SK-N-SH (cell line): Measurements from ENCODE around the gene IRAG1. TPM values are rescaled to one million over a fixed set of nuclear protein-coding genes. Genes with fewer than 3 reads are reported as not detected.

Experiments
- CTCF ChIA-PET: fragments of 300-600, 350-600 bp; formaldehyde crosslinking; extraction: SDS; loops from one replicate; lab custom pipeline; 2021; lab: Yijun Ruan, JAX
- POLR2A ChIA-PET: fragments of 350-600 bp; sonication (Branson Sonifier 250); formaldehyde crosslinking; extraction: SDS; loops from one replicate; lab custom pipeline; 2020; ENCODE audit warnings: antibody characterized with exemption, inconsistent platforms; lab: Yijun Ruan, JAX
- DNase-seq: peaks from one replicate; pipeline ENCODE4 v3.0.0; 2012
- H2AFZ ChIP-seq: fragments of 200-600 bp; sonication (generic); 2 replicates; pipeline ENCODE4 v1.8.1; 2016; ENCODE audit warnings: antibody characterized with exemption, mild to moderate bottlenecking, low read depth
- H3F3A ChIP-seq: fragments of 200-600 bp; sonication (generic); replicated peaks from 2 replicates; pipeline ENCODE3; 2016; ENCODE audit warnings: antibody characterized with exemption, mild to moderate bottlenecking; ENCODE audit not compliant: insufficient read depth
- H3K27ac ChIP-seq, 2 experiments: fragments of 200-500 bp in 1 of 2; fragments of 200-600 bp in 1 of 2; sonication (Bioruptor generic) in 1 of 2; sonication (generic), shearing (Covaris generic) in 1 of 2; 2 replicates each; pipeline versions ENCODE4 v1.5.1 to v1.6.1; 2014 to 2016; ENCODE audit warnings: low read depth in 2 of 2, inconsistent platforms in 1 of 2, low read length in 1 of 2, mild to moderate bottlenecking in 1 of 2, mixed read lengths in 1 of 2
- H3K27me3 ChIP-seq: fragments of 200-600 bp; sonication (generic), shearing (Covaris generic); 2 replicates; pipeline ENCODE4 v1.6.1; 2016; ENCODE audit warnings: mixed run types; ENCODE audit not compliant: insufficient read depth
- H3K36me3 ChIP-seq, 2 experiments: fragments of 200-500 bp in 1 of 2; fragments of 200-600 bp in 1 of 2; sonication (Bioruptor generic) in 1 of 2; sonication (generic) in 1 of 2; replicated peaks in 1 of 2; 2 replicates each; pipeline versions ENCODE3 to v1.5.1; 2014 to 2016; ENCODE audit warnings: low read length in 1 of 2, mild to moderate bottlenecking in 1 of 2; ENCODE audit not compliant: insufficient read depth in 2 of 2, control insufficient read depth in 1 of 2
- H3K4me1 ChIP-seq, 2 experiments: fragments of 200-500 bp in 1 of 2; fragments of 200-600 bp in 1 of 2; sonication (Bioruptor generic) in 1 of 2; sonication (generic), shearing (Covaris generic) in 1 of 2; 2 replicates each; pipeline versions ENCODE4 v1.5.1 to v1.6.1; 2014 to 2016; ENCODE audit warnings: low read depth in 1 of 2, low read length in 1 of 2, mixed run types in 1 of 2; ENCODE audit not compliant: insufficient read depth in 2 of 2, control insufficient read depth in 1 of 2
- H3K4me2 ChIP-seq: fragments of 200-600 bp; sonication (generic), shearing (Covaris generic); 2 replicates; pipeline ENCODE4 v1.6.1; 2017; ENCODE audit warnings: mixed run types
- H3K4me3 ChIP-seq, 2 experiments: fragments of 200-500 bp in 1 of 2; fragments of 200-600 bp in 1 of 2; sonication (Bioruptor generic) in 1 of 2; sonication (generic), shearing (Covaris generic) in 1 of 2; 2 replicates each; pipeline versions ENCODE4 v1.5.1 to v1.8.1; 2014 to 2016; ENCODE audit warnings: low read depth in 2 of 2, inconsistent platforms in 1 of 2, low read length in 1 of 2, mild to moderate bottlenecking in 1 of 2, mixed read lengths in 1 of 2, moderate library complexity in 1 of 2
- H3K79me2 ChIP-seq: fragments of 200-600 bp; sonication (generic); 2 replicates; pipeline ENCODE4 v1.8.1; 2017; ENCODE audit warnings: mild to moderate bottlenecking; ENCODE audit not compliant: insufficient read depth
- H3K9ac ChIP-seq: fragments of 200-600 bp; sonication (generic); 2 replicates; pipeline ENCODE4 v1.6.1; 2017; ENCODE audit warnings: mixed run types
- H3K9me2 ChIP-seq: fragments of 200-600 bp; sonication (generic); 2 replicates; pipeline ENCODE4 v1.6.1; 2017; ENCODE audit warnings: mixed run types
- H3K9me3 ChIP-seq: fragments of 200-600 bp; sonication (generic); 2 replicates; pipeline ENCODE4 v1.6.1; 2017; ENCODE audit warnings: mixed run types, mild to moderate bottlenecking, moderate library complexity
- H4K20me1 ChIP-seq: fragments of 200-600 bp; sonication (generic); 2 replicates; pipeline ENCODE4 v1.6.1; 2017; ENCODE audit warnings: mild to moderate bottlenecking, mixed run types; ENCODE audit not compliant: insufficient read depth
- GATA2 ChIP-seq: sonication (generic); formaldehyde crosslinking; IDR thresholded peaks from 2 replicates; pipeline ENCODE4 v1.5.0; 2020; ENCODE audit warnings: mild to moderate bottlenecking, missing genetic modification reagents
- JUND ChIP-seq: IDR thresholded peaks from 2 replicates; pipeline ENCODE4 v1.4.0; 2012
- MEF2A ChIP-seq: IDR thresholded peaks from 2 replicates; pipeline ENCODE4 v1.4.0; 2012; ENCODE audit warnings: low read depth, borderline replicate concordance
- MXI1 ChIP-seq: IDR thresholded peaks from 2 replicates; pipeline ENCODE4 v1.6.1; 2012; ENCODE audit warnings: mild to moderate bottlenecking, low read depth, low read length, improper control_type of control experiment
- NRF1 ChIP-seq: IDR thresholded peaks from 2 replicates; pipeline ENCODE4 v1.6.1; 2012; ENCODE audit warnings: low read depth, mild to moderate bottlenecking, low read length
- POLR2AphosphoS5 ChIP-seq: IDR thresholded peaks from 2 replicates; pipeline ENCODE4 v1.6.1; 2012; ENCODE audit warnings: low read depth, low read length
- RFX5 ChIP-seq: IDR thresholded peaks from 2 replicates; pipeline ENCODE4 v1.6.1; 2012; ENCODE audit warnings: mild to moderate bottlenecking, improper control_type of control experiment, low read length
- YY1 ChIP-seq: IDR thresholded peaks from 2 replicates; pipeline ENCODE4 v1.4.0; 2012; ENCODE audit warnings: low read depth, mild to moderate bottlenecking
- WGBS: methylation state at CpG from one replicate; pipeline ENCODE4 v1.1.6; 2017; ENCODE audit warnings: low lambda C conversion rate; 5-methylcytosine and 5-hydroxymethylcytosine counted together
- polyA plus RNA-seq, 3 experiments: library from polyadenylated mRNA; depleted of rRNA; stranded (reverse); fragments of >200 nt; gene quantifications; 2 replicates each; pipeline ENCODE4 v1.2.3, GENCODE V29; 2012
- TF ChIP-seq, protein P1 (sequence below): IDR thresholded peaks from 2 replicates; pipeline ENCODE4 v1.6.1; 2012; ENCODE audit warnings: mild to moderate bottlenecking, low read depth, low read length, moderate library complexity
- TF ChIP-seq, protein P2 (sequence below): fragments of 150-350 bp; IDR thresholded peaks from 2 replicates; pipeline ENCODE4 v1.6.1; 2017; ENCODE audit warnings: antibody characterized with exemption, low read length, low read depth, borderline replicate concordance
- TF ChIP-seq, protein P3 (sequence below): IDR thresholded peaks from 2 replicates; pipeline ENCODE4 v1.4.0; 2012; ENCODE audit warnings: low read depth, borderline replicate concordance

Gene IRAG1
- polyA plus RNA-seq, 1 of the 3 experiments (the other 2 are of a cell fraction) = 0.05 TPM

DNA sequence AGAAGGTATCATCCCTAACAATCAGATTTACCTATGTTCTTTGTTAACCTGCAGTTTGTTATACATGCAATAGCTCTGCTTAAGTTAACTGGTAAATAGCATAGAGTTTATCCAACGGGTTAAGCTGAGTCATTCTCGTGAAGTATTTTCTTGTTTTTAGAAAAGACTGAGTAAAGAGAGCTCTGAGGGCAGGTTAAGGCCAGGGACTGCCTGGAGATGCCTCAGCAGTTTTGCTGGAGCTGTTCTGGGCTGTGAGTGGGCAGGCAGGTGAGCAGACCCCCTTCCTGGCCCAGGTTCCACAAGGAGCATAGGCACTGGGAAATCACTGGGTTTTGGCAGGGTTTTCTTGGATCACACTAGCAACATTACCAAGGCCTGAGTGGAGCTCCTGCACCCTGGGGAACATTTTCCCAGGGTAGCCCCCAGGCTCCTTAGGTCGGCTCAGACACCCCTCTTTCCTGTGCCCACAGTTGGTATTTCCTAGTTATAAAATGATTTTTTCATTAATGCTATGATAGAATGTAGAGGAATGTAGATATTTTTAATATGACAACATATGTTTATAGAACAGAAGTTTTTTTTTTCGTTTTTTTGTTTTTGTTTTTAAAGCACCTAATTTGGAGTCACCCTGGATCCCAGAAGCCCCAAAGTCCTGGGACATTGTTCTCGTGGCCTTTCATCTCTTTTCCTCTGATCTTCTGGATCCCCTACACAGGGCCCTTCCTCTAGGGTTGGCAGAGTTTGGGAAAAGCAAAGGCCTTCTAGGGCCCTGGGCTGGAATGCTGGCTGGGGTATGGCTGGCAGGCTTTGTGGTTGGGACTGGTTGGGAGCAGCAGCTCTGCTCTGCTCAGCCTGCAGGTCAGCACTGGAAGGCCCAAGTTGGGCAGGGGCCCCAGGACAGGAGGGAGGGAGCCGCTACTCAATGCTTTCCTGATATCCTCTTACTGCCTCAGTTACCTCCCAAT is 26.7 kb downstream of the IRAG1 start:
- peaks cover 12 to 18% of the 10 kb centered on the region in 2 experiments for H3K4me1 ChIP-seq
- DNase-seq = no peak

More for the DNA sequence above, 26.7 kb downstream of the IRAG1 start:
- POLR2A ChIA-PET = no interaction called here
- no peaks in the 10 kb centered on the region for H3K36me3 ChIP-seq
- no peaks in the 10 kb centered on the region for H3K9me3 ChIP-seq
- H3K79me2 ChIP-seq = no peaks in the 10 kb centered on the region
- no peak overlapping the region for H2AFZ ChIP-seq
- 0 out of 2 replicates have a peak overlapping the region, but pooled peaks have one; percentile 23 for H3K4me2 ChIP-seq
- no peaks in the 10 kb centered on the region for H4K20me1 ChIP-seq
- H3K4me3 ChIP-seq = no peak overlapping the region
- CTCF ChIA-PET = interaction anchor here (0.9 to 5.7 kb wide), 4 partner anchors 12 to 261 kb away, joined by 3 to 31 read pairs (median 4); no protein-coding TSS in a partner anchor
- 65% methylated on average over 6 of the region's 6 CpGs for WGBS
- H3K9me2 ChIP-seq = no peaks in the 10 kb centered on the region
- TF ChIP-seq JUND = no peak
- TF ChIP-seq GATA2 = no peak
- TF ChIP-seq MXI1 = no peak
- TF ChIP-seq YY1 = no peak
- TF ChIP-seq POLR2AphosphoS5 = no peak
- no peak for TF ChIP-seq MEF2A
- TF ChIP-seq, protein P1, sequence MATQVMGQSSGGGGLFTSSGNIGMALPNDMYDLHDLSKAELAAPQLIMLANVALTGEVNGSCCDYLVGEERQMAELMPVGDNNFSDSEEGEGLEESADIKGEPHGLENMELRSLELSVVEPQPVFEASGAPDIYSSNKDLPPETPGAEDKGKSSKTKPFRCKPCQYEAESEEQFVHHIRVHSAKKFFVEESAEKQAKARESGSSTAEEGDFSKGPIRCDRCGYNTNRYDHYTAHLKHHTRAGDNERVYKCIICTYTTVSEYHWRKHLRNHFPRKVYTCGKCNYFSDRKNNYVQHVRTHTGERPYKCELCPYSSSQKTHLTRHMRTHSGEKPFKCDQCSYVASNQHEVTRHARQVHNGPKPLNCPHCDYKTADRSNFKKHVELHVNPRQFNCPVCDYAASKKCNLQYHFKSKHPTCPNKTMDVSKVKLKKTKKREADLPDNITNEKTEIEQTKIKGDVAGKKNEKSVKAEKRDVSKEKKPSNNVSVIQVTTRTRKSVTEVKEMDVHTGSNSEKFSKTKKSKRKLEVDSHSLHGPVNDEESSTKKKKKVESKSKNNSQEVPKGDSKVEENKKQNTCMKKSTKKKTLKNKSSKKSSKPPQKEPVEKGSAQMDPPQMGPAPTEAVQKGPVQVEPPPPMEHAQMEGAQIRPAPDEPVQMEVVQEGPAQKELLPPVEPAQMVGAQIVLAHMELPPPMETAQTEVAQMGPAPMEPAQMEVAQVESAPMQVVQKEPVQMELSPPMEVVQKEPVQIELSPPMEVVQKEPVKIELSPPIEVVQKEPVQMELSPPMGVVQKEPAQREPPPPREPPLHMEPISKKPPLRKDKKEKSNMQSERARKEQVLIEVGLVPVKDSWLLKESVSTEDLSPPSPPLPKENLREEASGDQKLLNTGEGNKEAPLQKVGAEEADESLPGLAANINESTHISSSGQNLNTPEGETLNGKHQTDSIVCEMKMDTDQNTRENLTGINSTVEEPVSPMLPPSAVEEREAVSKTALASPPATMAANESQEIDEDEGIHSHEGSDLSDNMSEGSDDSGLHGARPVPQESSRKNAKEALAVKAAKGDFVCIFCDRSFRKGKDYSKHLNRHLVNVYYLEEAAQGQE = no peak
- TF ChIP-seq, protein P2, sequence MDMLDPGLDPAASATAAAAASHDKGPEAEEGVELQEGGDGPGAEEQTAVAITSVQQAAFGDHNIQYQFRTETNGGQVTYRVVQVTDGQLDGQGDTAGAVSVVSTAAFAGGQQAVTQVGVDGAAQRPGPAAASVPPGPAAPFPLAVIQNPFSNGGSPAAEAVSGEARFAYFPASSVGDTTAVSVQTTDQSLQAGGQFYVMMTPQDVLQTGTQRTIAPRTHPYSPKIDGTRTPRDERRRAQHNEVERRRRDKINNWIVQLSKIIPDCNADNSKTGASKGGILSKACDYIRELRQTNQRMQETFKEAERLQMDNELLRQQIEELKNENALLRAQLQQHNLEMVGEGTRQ = no peak
- TF ChIP-seq, protein P3, sequence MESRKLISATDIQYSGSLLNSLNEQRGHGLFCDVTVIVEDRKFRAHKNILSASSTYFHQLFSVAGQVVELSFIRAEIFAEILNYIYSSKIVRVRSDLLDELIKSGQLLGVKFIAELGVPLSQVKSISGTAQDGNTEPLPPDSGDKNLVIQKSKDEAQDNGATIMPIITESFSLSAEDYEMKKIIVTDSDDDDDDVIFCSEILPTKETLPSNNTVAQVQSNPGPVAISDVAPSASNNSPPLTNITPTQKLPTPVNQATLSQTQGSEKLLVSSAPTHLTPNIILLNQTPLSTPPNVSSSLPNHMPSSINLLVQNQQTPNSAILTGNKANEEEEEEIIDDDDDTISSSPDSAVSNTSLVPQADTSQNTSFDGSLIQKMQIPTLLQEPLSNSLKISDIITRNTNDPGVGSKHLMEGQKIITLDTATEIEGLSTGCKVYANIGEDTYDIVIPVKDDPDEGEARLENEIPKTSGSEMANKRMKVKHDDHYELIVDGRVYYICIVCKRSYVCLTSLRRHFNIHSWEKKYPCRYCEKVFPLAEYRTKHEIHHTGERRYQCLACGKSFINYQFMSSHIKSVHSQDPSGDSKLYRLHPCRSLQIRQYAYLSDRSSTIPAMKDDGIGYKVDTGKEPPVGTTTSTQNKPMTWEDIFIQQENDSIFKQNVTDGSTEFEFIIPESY = no peak
- no peak for TF ChIP-seq RFX5
- no peak for TF ChIP-seq NRF1
- no peaks in the 10 kb centered on the region for H3F3A ChIP-seq
- H3K27me3 ChIP-seq = no peaks in the 10 kb centered on the region
- no peak overlapping the region for H3K27ac ChIP-seq
- H3K9ac ChIP-seq = no peak overlapping the region
